Activated CD8-positive, alpha-beta T cell treated with anti-CD3 and anti-CD28 coated beads, Interleukin-2, amount 10 ng/mL, durations not matched to agents 7 days and 5 days (primary cell): Measurements from ENCODE around the gene UMAD1. TPM values are rescaled to one million over a fixed set of nuclear protein-coding genes. Genes with fewer than 3 reads are reported as not detected.

Experiments
- ATAC-seq: fragments of 150-1000 bp; cut with Tn5 transposase; one replicate; pipeline ENCODE4 v1.10.0; 2021; ENCODE audit warnings: moderate library complexity
- CTCF ChIA-PET: fragments of 350-600 bp; sonication (Branson Sonifier 250); formaldehyde crosslinking; loops from one replicate; lab custom pipeline; 2021; ENCODE audit warnings: antibody characterized with exemption; lab: Charles Lee
- POLR2A ChIA-PET: fragments of 350-600 bp; sonication (Branson Sonifier 250); formaldehyde crosslinking; loops from one replicate; lab custom pipeline; 2021; ENCODE audit warnings: antibody characterized with exemption; lab: Charles Lee
- DNase-seq: peaks from one replicate; pipeline ENCODE4 v3.0.0-alpha.2; 2020
- H3K27ac Mint-ChIP-seq: one replicate; pipeline ENCODE4 v1.8.0; 2021; ENCODE audit warnings: mild to moderate bottlenecking, mixed read lengths
- H3K27me3 Mint-ChIP-seq: one replicate; pipeline ENCODE4 v1.8.0; 2021; ENCODE audit warnings: low read depth, mixed read lengths
- H3K36me3 Mint-ChIP-seq: one replicate; pipeline ENCODE4 v1.8.0; 2021; ENCODE audit warnings: low read depth, mixed read lengths
- H3K4me1 Mint-ChIP-seq: one replicate; pipeline ENCODE4 v1.8.0; 2021; ENCODE audit warnings: low read depth, mixed read lengths
- H3K4me3 Mint-ChIP-seq: one replicate; pipeline ENCODE4 v1.8.0; 2021; ENCODE audit warnings: mild to moderate bottlenecking, mixed read lengths
- H3K9me3 Mint-ChIP-seq: one replicate; pipeline ENCODE4 v1.8.0; 2022; ENCODE audit warnings: mixed read lengths; ENCODE audit not compliant: insufficient read depth
- total RNA-seq, 2 experiments: library from RNA; stranded (reverse); gene quantifications; one replicate each; pipeline ENCODE4 v1.2.3, GENCODE V29; 2021

The UMAD1 gene
- total RNA-seq, 2 experiments from 2014 or later: 11.9 to 12.3 TPM

GRCh38 chr7:7766671-7767070 lies 126.1 kb downstream of the UMAD1 start:
- POLR2A ChIA-PET: interaction anchor here (0.7 kb wide), 1 partner anchor 640 kb away, joined by 3 read pairs; no protein-coding TSS in a partner anchor
- no peak overlapping the region for H3K27ac Mint-ChIP-seq

GRCh38 chr7:7768977-7769709 lies 128.6 kb downstream of the UMAD1 start:
- POLR2A ChIA-PET: no interaction called here
- no peaks in the 10 kb centered on the region for H3K9me3 Mint-ChIP-seq
- CTCF ChIA-PET: interaction anchor here (0.9 to 1.2 kb wide), 2 partner anchors 88 to 428 kb away, joined by 3 to 7 read pairs; no protein-coding TSS in a partner anchor
- no peak overlapping the region for H3K27ac Mint-ChIP-seq
- H3K4me1 Mint-ChIP-seq: peaks cover 24% of the 10 kb centered on the region
- H3K36me3 Mint-ChIP-seq: no peaks in the 10 kb centered on the region
- ATAC-seq (no peak), DNase-seq (no peak)
- H3K27me3 Mint-ChIP-seq: no peaks in the 10 kb centered on the region
- H3K4me3 Mint-ChIP-seq: no peak overlapping the region

More at GRCh38 chr7:7766671-7767070, 126.1 kb downstream of the UMAD1 start:
- Mint-ChIP-seq H3K4me3 (no peak overlapping the region), H3K36me3 (no peaks in the 10 kb centered on the region), H3K27me3 (no peaks in the 10 kb centered on the region), H3K9me3 (no peaks in the 10 kb centered on the region), H3K4me1 (peaks cover 22% of the 10 kb centered on the region)
- ATAC-seq: no peak
- CTCF ChIA-PET: interaction anchor here (1.0 to 1.2 kb wide), 3 partner anchors 86 to 422 kb away, joined by 3 to 4 read pairs (median 4); no protein-coding TSS in a partner anchor
- DNase-seq: no peak

GRCh38 chr7:7769710-7770627 lies 129.4 kb downstream of the UMAD1 start:
- POLR2A ChIA-PET: no interaction called here
- Mint-ChIP-seq H3K27ac (no peak overlapping the region), H3K4me3 (no peak overlapping the region), H3K27me3 (no peaks in the 10 kb centered on the region), H3K36me3 (no peaks in the 10 kb centered on the region), H3K4me1 (peaks cover 18% of the 10 kb centered on the region), H3K9me3 (no peaks in the 10 kb centered on the region)
- no peak for ATAC-seq
- CTCF ChIA-PET: no interaction called here
- DNase-seq: no peak

- Mint-ChIP-seq H3K27me3 (no peaks in the 10 kb centered on the region), H3K36me3 (no peaks in the 10 kb centered on the region), H3K4me1 (peaks cover 16% of the 10 kb centered on the region), H3K4me3 (no peak overlapping the region), H3K27ac (no peak overlapping the region), H3K9me3 (no peaks in the 10 kb centered on the region)
- ATAC-seq: no peak
- POLR2A ChIA-PET: no interaction called here
- no peak for DNase-seq
- CTCF ChIA-PET: interaction anchor here (1.6 to 1.9 kb wide), 2 partner anchors 10 to 419 kb away, joined by 4 to 9 read pairs; no protein-coding TSS in a partner anchor
Measured at GRCh38 chr7:7771452-7771851, 130.9 kb downstream of the UMAD1 start.

GRCh38 chr7:7772397-7772821 lies 131.9 kb downstream of the UMAD1 start:
- Mint-ChIP-seq H3K9me3 (no peaks in the 10 kb centered on the region), H3K4me3 (peak overlapping the region; percentile 62), H3K4me1 (peaks cover 16% of the 10 kb centered on the region), H3K27me3 (no peaks in the 10 kb centered on the region), H3K36me3 (no peaks in the 10 kb centered on the region), H3K27ac (peak overlapping the region; percentile 60)
- ChIA-PET POLR2A (interaction anchor here (1.1 to 1.5 kb wide), 2 partner anchors 131 to 590 kb away, joined by 3 read pairs; partner anchors contain the start of genes C1GALT1 and UMAD1), CTCF (interaction anchor here (1.1 to 2.3 kb wide), 5 partner anchors 8 to 418 kb away, joined by 4 to 9 read pairs (median 6); no protein-coding TSS in a partner anchor)
- peak; percentile 33 for ATAC-seq
- no peak for DNase-seq

- Mint-ChIP-seq H3K27me3 (no peaks in the 10 kb centered on the region), H3K4me1 (peaks cover 16% of the 10 kb centered on the region), H3K27ac (no peak overlapping the region), H3K36me3 (no peaks in the 10 kb centered on the region), H3K9me3 (no peaks in the 10 kb centered on the region), H3K4me3 (no peak overlapping the region)
- ATAC-seq (no peak), DNase-seq (no peak)
- CTCF ChIA-PET: interaction anchor here (1.0 to 2.3 kb wide), 5 partner anchors 10 to 416 kb away, joined by 3 to 9 read pairs (median 6); no protein-coding TSS in a partner anchor
- POLR2A ChIA-PET: interaction anchor here (1.1 to 1.5 kb wide), 2 partner anchors 133 to 592 kb away, joined by 3 read pairs; partner anchors contain the start of genes C1GALT1 and UMAD1
Measured at GRCh38 chr7:7773334-7774309, 133.1 kb downstream of the UMAD1 start.

GRCh38 chr7:7779888-7780287 lies 139.3 kb downstream of the UMAD1 start:
- no peak for ATAC-seq
- Mint-ChIP-seq H3K4me3 (no peak overlapping the region), H3K27ac (no peak overlapping the region), H3K27me3 (no peaks in the 10 kb centered on the region), H3K36me3 (no peaks in the 10 kb centered on the region), H3K4me1 (peaks cover 7% of the 10 kb centered on the region), H3K9me3 (no peaks in the 10 kb centered on the region)
- ChIA-PET CTCF (interaction anchor here (0.7 to 2.0 kb wide), 5 partner anchors 15 to 398 kb away, joined by 3 to 10 read pairs (median 3); no protein-coding TSS in a partner anchor), POLR2A (no interaction called here)
- DNase-seq: no peak

GRCh38 chr7:7783001-7783400 lies 142.4 kb downstream of the UMAD1 start:
- CTCF ChIA-PET: no interaction called here
- no peaks in the 10 kb centered on the region for H3K27me3 Mint-ChIP-seq
- H3K4me3 Mint-ChIP-seq: no peak overlapping the region
- POLR2A ChIA-PET: interaction anchor here (0.6 kb wide), 1 partner anchor 235 kb away, joined by 3 read pairs; no protein-coding TSS in a partner anchor
- H3K27ac Mint-ChIP-seq: no peak overlapping the region
- H3K4me1 Mint-ChIP-seq: peaks cover 7% of the 10 kb centered on the region
- ATAC-seq (no peak), DNase-seq (no peak)
- no peaks in the 10 kb centered on the region for H3K36me3 Mint-ChIP-seq
- H3K9me3 Mint-ChIP-seq: no peaks in the 10 kb centered on the region

- ChIA-PET POLR2A (no interaction called here), CTCF (no interaction called here)
- Mint-ChIP-seq H3K4me1 (peaks cover 9% of the 10 kb centered on the region), H3K27me3 (no peaks in the 10 kb centered on the region), H3K27ac (no peak overlapping the region), H3K4me3 (no peak overlapping the region), H3K36me3 (no peaks in the 10 kb centered on the region), H3K9me3 (no peaks in the 10 kb centered on the region)
- no peak for ATAC-seq
- no peak for DNase-seq
Measured at GRCh38 chr7:7785344-7785973, 144.9 kb downstream of the UMAD1 start.

GRCh38 chr7:7786595-7786994 lies 146.0 kb downstream of the UMAD1 start:
- peaks cover 9% of the 10 kb centered on the region for H3K4me1 Mint-ChIP-seq
- H3K9me3 Mint-ChIP-seq: no peaks in the 10 kb centered on the region
- DNase-seq (no peak), ATAC-seq (no peak)
- ChIA-PET POLR2A (interaction anchor here (0.6 kb wide), 1 partner anchor 158 kb away, joined by 3 read pairs; no protein-coding TSS in a partner anchor), CTCF (no interaction called here)
- H3K36me3 Mint-ChIP-seq: no peaks in the 10 kb centered on the region
- H3K4me3 Mint-ChIP-seq: no peak overlapping the region
- no peaks in the 10 kb centered on the region for H3K27me3 Mint-ChIP-seq
- H3K27ac Mint-ChIP-seq: no peak overlapping the region
